ENCODE measurements around the gene CORO6. TPM values are rescaled to one million over a fixed set of nuclear protein-coding genes. Genes with fewer than 3 reads are reported as not detected.

Gene CORO6
- total and polyA plus RNA-seq, 10 of the 15 experiments (the other 5 are each of a cell fraction or from before 2014, with no cell fraction given), result 0.26 to 5.0 (median 1.7) TPM; not detected in 1

DNA sequence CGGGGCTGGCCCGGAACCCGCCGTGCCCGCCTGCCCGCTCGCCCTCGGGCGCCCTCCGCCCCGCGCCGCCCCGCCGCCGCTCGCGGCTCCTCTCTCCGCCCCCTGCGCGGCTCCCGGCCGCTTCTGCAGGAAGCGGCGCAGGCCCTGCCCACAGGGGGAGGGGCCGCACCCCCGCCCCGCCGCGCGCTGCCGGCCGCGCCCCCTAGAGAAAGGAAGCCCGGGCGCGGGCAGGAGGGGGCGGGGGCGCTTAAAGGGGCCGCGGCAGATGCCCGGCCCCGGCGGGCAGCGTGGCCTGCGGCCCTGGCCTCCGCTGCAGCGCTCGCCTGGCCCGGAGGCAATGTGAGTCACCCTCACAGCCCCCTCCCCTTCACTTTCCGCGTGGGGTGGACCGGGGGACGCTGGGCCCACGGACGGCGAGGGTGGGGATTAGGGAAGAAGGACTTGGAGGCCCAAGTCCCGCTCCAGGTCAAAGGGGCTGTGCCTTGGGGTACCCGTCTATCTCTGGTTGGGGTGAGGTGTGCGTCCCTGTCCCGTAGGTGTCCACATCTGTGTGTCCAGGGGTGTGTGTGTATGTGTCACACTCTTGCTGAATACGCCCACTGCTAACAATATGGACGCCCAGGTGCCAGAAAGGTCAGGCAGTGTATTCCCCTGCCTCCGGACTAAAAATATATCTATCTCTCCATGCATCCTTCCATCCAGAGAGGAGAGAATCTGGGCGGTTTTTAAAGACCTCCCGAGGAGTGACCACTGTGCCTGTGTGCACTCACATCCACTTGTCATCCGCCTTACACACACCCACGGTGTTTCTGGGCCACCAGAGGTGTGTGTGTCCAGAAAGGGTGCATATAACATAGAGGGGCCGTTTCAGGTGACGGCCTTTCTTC lies 32.9 kb downstream of the CORO6 start, which contains the start of gene GIT1 (continued):
- TF ChIP-seq, protein P1, sequence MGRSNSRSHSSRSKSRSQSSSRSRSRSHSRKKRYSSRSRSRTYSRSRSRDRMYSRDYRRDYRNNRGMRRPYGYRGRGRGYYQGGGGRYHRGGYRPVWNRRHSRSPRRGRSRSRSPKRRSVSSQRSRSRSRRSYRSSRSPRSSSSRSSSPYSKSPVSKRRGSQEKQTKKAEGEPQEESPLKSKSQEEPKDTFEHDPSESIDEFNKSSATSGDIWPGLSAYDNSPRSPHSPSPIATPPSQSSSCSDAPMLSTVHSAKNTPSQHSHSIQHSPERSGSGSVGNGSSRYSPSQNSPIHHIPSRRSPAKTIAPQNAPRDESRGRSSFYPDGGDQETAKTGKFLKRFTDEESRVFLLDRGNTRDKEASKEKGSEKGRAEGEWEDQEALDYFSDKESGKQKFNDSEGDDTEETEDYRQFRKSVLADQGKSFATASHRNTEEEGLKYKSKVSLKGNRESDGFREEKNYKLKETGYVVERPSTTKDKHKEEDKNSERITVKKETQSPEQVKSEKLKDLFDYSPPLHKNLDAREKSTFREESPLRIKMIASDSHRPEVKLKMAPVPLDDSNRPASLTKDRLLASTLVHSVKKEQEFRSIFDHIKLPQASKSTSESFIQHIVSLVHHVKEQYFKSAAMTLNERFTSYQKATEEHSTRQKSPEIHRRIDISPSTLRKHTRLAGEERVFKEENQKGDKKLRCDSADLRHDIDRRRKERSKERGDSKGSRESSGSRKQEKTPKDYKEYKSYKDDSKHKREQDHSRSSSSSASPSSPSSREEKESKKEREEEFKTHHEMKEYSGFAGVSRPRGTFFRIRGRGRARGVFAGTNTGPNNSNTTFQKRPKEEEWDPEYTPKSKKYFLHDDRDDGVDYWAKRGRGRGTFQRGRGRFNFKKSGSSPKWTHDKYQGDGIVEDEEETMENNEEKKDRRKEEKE (IDR thresholded peaks at IDR 0.05), result no peak
- TF ChIP-seq, protein P2, sequence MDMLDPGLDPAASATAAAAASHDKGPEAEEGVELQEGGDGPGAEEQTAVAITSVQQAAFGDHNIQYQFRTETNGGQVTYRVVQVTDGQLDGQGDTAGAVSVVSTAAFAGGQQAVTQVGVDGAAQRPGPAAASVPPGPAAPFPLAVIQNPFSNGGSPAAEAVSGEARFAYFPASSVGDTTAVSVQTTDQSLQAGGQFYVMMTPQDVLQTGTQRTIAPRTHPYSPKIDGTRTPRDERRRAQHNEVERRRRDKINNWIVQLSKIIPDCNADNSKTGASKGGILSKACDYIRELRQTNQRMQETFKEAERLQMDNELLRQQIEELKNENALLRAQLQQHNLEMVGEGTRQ (IDR thresholded peaks at IDR 0.05; ENCODE audit: borderline replicate concordance, low read depth, low read length), result no peak
- TF ChIP-seq ZNF207 (IDR thresholded peaks at IDR 0.05; ENCODE audit: borderline replicate concordance) (0 out of 2 replicates have a peak, but pooled peaks have one; percentile 33), ZNF24 (IDR thresholded peaks at IDR 0.05) (no peak), NR2F1 (conservative IDR thresholded peaks at IDR 0.05) (peak; percentile 79), EGR1 (IDR thresholded peaks at IDR 0.05; ENCODE audit: borderline replicate concordance in 1 of 2, low read depth in 2 of 2, low read length in 2 of 2) (peak in 1 of 2 experiments; percentile 80; a peak in 2 of 3 replicates), SP1 (IDR thresholded peaks at IDR 0.05; ENCODE audit: low read depth, low read length) (peak; percentile 45), RB1 (IDR thresholded peaks at IDR 0.05; ENCODE audit: borderline replicate concordance) (peak; percentile 60; the same call in 1 of the 2 replicates), HDGF (IDR thresholded peaks at IDR 0.05) (peak; percentile 45; the same call in 1 of the 2 replicates), MEF2A (IDR thresholded peaks at IDR 0.05; ENCODE audit: insufficient read depth, low read depth, low read length) (0 out of 2 replicates have a peak, but pooled peaks have one; percentile 34), RAD51 (IDR thresholded peaks at IDR 0.05) (no peak)
- TF ChIP-seq, protein P3, sequence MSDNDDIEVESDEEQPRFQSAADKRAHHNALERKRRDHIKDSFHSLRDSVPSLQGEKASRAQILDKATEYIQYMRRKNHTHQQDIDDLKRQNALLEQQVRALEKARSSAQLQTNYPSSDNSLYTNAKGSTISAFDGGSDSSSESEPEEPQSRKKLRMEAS (IDR thresholded peaks at IDR 0.05; ENCODE audit: low read depth, low read length), result 0 out of 2 replicates have a peak, but pooled peaks have one; percentile 31
- TF ChIP-seq, protein P4, sequence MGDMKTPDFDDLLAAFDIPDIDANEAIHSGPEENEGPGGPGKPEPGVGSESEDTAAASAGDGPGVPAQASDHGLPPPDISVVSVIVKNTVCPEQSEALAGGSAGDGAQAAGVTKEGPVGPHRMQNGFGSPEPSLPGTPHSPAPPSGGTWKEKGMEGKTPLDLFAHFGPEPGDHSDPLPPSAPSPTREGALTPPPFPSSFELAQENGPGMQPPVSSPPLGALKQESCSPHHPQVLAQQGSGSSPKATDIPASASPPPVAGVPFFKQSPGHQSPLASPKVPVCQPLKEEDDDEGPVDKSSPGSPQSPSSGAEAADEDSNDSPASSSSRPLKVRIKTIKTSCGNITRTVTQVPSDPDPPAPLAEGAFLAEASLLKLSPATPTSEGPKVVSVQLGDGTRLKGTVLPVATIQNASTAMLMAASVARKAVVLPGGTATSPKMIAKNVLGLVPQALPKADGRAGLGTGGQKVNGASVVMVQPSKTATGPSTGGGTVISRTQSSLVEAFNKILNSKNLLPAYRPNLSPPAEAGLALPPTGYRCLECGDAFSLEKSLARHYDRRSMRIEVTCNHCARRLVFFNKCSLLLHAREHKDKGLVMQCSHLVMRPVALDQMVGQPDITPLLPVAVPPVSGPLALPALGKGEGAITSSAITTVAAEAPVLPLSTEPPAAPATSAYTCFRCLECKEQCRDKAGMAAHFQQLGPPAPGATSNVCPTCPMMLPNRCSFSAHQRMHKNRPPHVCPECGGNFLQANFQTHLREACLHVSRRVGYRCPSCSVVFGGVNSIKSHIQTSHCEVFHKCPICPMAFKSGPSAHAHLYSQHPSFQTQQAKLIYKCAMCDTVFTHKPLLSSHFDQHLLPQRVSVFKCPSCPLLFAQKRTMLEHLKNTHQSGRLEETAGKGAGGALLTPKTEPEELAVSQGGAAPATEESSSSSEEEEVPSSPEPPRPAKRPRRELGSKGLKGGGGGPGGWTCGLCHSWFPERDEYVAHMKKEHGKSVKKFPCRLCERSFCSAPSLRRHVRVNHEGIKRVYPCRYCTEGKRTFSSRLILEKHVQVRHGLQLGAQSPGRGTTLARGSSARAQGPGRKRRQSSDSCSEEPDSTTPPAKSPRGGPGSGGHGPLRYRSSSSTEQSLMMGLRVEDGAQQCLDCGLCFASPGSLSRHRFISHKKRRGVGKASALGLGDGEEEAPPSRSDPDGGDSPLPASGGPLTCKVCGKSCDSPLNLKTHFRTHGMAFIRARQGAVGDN (IDR thresholded peaks at IDR 0.05), result 0 out of 2 replicates have a peak, but pooled peaks have one; percentile 21
- TF ChIP-seq, protein P5, sequence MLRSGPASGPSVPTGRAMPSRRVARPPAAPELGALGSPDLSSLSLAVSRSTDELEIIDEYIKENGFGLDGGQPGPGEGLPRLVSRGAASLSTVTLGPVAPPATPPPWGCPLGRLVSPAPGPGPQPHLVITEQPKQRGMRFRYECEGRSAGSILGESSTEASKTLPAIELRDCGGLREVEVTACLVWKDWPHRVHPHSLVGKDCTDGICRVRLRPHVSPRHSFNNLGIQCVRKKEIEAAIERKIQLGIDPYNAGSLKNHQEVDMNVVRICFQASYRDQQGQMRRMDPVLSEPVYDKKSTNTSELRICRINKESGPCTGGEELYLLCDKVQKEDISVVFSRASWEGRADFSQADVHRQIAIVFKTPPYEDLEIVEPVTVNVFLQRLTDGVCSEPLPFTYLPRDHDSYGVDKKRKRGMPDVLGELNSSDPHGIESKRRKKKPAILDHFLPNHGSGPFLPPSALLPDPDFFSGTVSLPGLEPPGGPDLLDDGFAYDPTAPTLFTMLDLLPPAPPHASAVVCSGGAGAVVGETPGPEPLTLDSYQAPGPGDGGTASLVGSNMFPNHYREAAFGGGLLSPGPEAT (IDR thresholded peaks at IDR 0.05; ENCODE audit: low read depth), result peak; percentile 31; the same call in 1 of the 2 replicates
- TF ChIP-seq, protein P6, sequence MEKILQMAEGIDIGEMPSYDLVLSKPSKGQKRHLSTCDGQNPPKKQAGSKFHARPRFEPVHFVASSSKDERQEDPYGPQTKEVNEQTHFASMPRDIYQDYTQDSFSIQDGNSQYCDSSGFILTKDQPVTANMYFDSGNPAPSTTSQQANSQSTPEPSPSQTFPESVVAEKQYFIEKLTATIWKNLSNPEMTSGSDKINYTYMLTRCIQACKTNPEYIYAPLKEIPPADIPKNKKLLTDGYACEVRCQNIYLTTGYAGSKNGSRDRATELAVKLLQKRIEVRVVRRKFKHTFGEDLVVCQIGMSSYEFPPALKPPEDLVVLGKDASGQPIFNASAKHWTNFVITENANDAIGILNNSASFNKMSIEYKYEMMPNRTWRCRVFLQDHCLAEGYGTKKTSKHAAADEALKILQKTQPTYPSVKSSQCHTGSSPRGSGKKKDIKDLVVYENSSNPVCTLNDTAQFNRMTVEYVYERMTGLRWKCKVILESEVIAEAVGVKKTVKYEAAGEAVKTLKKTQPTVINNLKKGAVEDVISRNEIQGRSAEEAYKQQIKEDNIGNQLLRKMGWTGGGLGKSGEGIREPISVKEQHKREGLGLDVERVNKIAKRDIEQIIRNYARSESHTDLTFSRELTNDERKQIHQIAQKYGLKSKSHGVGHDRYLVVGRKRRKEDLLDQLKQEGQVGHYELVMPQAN (conservative IDR thresholded peaks at IDR 0.05), result peak; percentile 36; the same call in 1 of the 2 replicates
